ENCODE data around the gene OGDHL.

OGDHL gene

GRCh38 chr10:49691588-49691987 is 70.5 kb downstream of the OGDHL start:
- no peak overlapping the region for H3K4me2 ChIP-seq (ENCODE audit: low read length)
- H4K20me1 ChIP-seq (ENCODE audit: insufficient read depth, low read length), result no peaks in the 10 kb centered on the region
- H3K36me3 ChIP-seq (replicated peaks; ENCODE audit: low read depth, low read length), result no peaks in the 10 kb centered on the region
- H2AFZ ChIP-seq (ENCODE audit: low read depth, low read length), result no peak overlapping the region
- no peaks in the 10 kb centered on the region for H3K4me1 ChIP-seq (ENCODE audit: low read length)
- H3K27me3 ChIP-seq (ENCODE audit: low read depth, low read length), result peaks cover 5% of the 10 kb centered on the region; the same call in 1 of the 2 replicates
- TF ChIP-seq EZH2phosphoT487 (IDR thresholded peaks at IDR 0.05; ENCODE audit: low read depth), result no peak
- no peak for TF ChIP-seq CTCF (IDR thresholded peaks at IDR 0.05; ENCODE audit: low read depth, low read length)
- no peak overlapping the region for H3K4me3 ChIP-seq (ENCODE audit: low read length)
- no peak overlapping the region for H3K27ac ChIP-seq (ENCODE audit: low read length)
- no peaks in the 10 kb centered on the region for H3K9me3 ChIP-seq (ENCODE audit: insufficient read depth, low read length)
- H3K9ac ChIP-seq (ENCODE audit: low read length), result no peak overlapping the region
- H3K79me2 ChIP-seq (ENCODE audit: low read length), result no peaks in the 10 kb centered on the region

- no peaks in the 10 kb centered on the region for H3K79me2 ChIP-seq (ENCODE audit: low read length)
- H3K36me3 ChIP-seq (replicated peaks; ENCODE audit: low read depth, low read length), result no peaks in the 10 kb centered on the region
- H4K20me1 ChIP-seq (ENCODE audit: insufficient read depth, low read length), result no peaks in the 10 kb centered on the region
- H3K4me1 ChIP-seq (ENCODE audit: low read length), result no peaks in the 10 kb centered on the region
- TF ChIP-seq EZH2phosphoT487 (IDR thresholded peaks at IDR 0.05; ENCODE audit: low read depth) (no peak), CTCF (IDR thresholded peaks at IDR 0.05; ENCODE audit: low read depth, low read length) (no peak)
- H3K27ac ChIP-seq (ENCODE audit: low read length), result no peak overlapping the region
- H3K27me3 ChIP-seq (ENCODE audit: low read depth, low read length), result peaks cover 5% of the 10 kb centered on the region; the same call in 1 of the 2 replicates
- H3K9me3 ChIP-seq (ENCODE audit: insufficient read depth, low read length), result no peaks in the 10 kb centered on the region
- no peak overlapping the region for H3K4me2 ChIP-seq (ENCODE audit: low read length)
- no peak overlapping the region for H3K4me3 ChIP-seq (ENCODE audit: low read length)
- H3K9ac ChIP-seq (ENCODE audit: low read length), result no peak overlapping the region
- no peak overlapping the region for H2AFZ ChIP-seq (ENCODE audit: low read depth, low read length)
Measured at GRCh38 chr10:49690698-49691356, 71.3 kb downstream of the OGDHL start.

GRCh38 chr10:49689882-49690510 is 72.1 kb downstream of the OGDHL start:
- Histone ChIP-seq H3K4me3 (ENCODE audit: low read length) (no peak overlapping the region), H3K27ac (ENCODE audit: low read length) (no peak overlapping the region), H3K4me1 (ENCODE audit: low read length) (no peaks in the 10 kb centered on the region), H2AFZ (ENCODE audit: low read depth, low read length) (no peak overlapping the region), H3K4me2 (ENCODE audit: low read length) (no peak overlapping the region), H4K20me1 (ENCODE audit: insufficient read depth, low read length) (no peaks in the 10 kb centered on the region), H3K79me2 (ENCODE audit: low read length) (no peaks in the 10 kb centered on the region), H3K27me3 (ENCODE audit: low read depth, low read length) (peaks cover 5% of the 10 kb centered on the region; the same call in 1 of the 2 replicates), H3K36me3 (replicated peaks; ENCODE audit: low read depth, low read length) (no peaks in the 10 kb centered on the region), H3K9me3 (ENCODE audit: insufficient read depth, low read length) (no peaks in the 10 kb centered on the region), H3K9ac (ENCODE audit: low read length) (no peak overlapping the region)
- TF ChIP-seq EZH2phosphoT487 (IDR thresholded peaks at IDR 0.05; ENCODE audit: low read depth) (no peak), CTCF (IDR thresholded peaks at IDR 0.05; ENCODE audit: low read depth, low read length) (no peak)

- Histone ChIP-seq H3K4me3 (ENCODE audit: low read length) (no peak overlapping the region), H3K27ac (ENCODE audit: low read length) (no peak overlapping the region), H3K4me1 (ENCODE audit: low read length) (no peaks in the 10 kb centered on the region), H3K9me3 (ENCODE audit: insufficient read depth, low read length) (no peaks in the 10 kb centered on the region), H3K27me3 (ENCODE audit: low read depth, low read length) (peaks cover 5% of the 10 kb centered on the region; the same call in 1 of the 2 replicates), H3K36me3 (replicated peaks; ENCODE audit: low read depth, low read length) (no peaks in the 10 kb centered on the region), H2AFZ (ENCODE audit: low read depth, low read length) (no peak overlapping the region), H3K9ac (ENCODE audit: low read length) (no peak overlapping the region), H4K20me1 (ENCODE audit: insufficient read depth, low read length) (no peaks in the 10 kb centered on the region), H3K4me2 (ENCODE audit: low read length) (no peak overlapping the region), H3K79me2 (ENCODE audit: low read length) (no peaks in the 10 kb centered on the region)
- TF ChIP-seq EZH2phosphoT487 (IDR thresholded peaks at IDR 0.05; ENCODE audit: low read depth) (no peak), CTCF (IDR thresholded peaks at IDR 0.05; ENCODE audit: low read depth, low read length) (no peak)
Measured at GRCh38 chr10:49688920-49689319, 73.2 kb downstream of the OGDHL start.

All from OCI-LY3 (cell line).